Measurements from ENCODE around the gene ADH4. TPM values are rescaled to one million over a fixed set of nuclear protein-coding genes. Genes with fewer than 3 reads are reported as not detected.

The ADH4 gene
- total RNA-seq: not detected in 2 replicates

GRCh38 chr4:99144070-99144469 lies at the start of gene ADH4:
Gene ADH4 (minus strand): TSS chr4:99144297. CDS start chr4:99144222, 75 bp downstream.

GRCh38 chr4:99088481-99089365 lies 55.4 kb downstream of the ADH4 start, which contains the start of gene ADH5:
Gene ADH5 (minus strand): TSS chr4:99088788. CDS start chr4:99088700, 88 bp downstream.

Other genes with a start within 250 kb of the ADH4 start
- gene EIF4E, start 215.2 kb downstream of the ADH4 start, total RNA-seq: 295 and 326 TPM in 2 replicates
- 28.6 and 29.3 TPM in 2 replicates for gene METAP1, start 148.6 kb downstream of the ADH4 start, total RNA-seq
- gene ADH5, start 55.5 kb downstream of the ADH4 start, total RNA-seq: 100 and 138 TPM in 2 replicates
- gene ADH6, start 74.9 kb upstream of the ADH4 start, total RNA-seq: not detected in 2 replicates
- gene ADH1A, start 146.7 kb upstream of the ADH4 start, total RNA-seq: not detected in 2 replicates
- gene ADH1B, start 177.1 kb upstream of the ADH4 start, total RNA-seq: 0.65 and 1.2 TPM in 2 replicates
- gene ADH1C, start 208.4 kb upstream of the ADH4 start, total RNA-seq: not detected in 2 replicates

Data from epithelial cell of umbilical artery (primary cell).